IMR-90 (cell line): Measurements from ENCODE around the gene PCBD1. TPM values are rescaled to one million over a fixed set of nuclear protein-coding genes. Genes with fewer than 3 reads are reported as not detected.

ENCODE experiments used
- ATAC-seq: fragments of 200-7000 bp; cut with Tn5 transposase; 2 replicates; pipeline ENCODE4 v1.9.1; 2020; ENCODE audit warnings: low read depth, mild to moderate bottlenecking, moderate library complexity
- BruUV-seq: library from RNA; stranded (reverse); fragments of 400-500 nt; replicated peaks from 2 replicates; lab custom pipeline; 2021; lab: Mats Ljungman, UMichigan
- CTCF ChIA-PET: fragments of 300-600 bp; formaldehyde crosslinking; extraction: SDS; loops from one replicate; lab custom pipeline; 2021; ENCODE audit warnings: antibody characterized with exemption; lab: Yijun Ruan, JAX
- POLR2A ChIA-PET: fragments of 300-600 bp; sonication (Branson Sonifier 250); formaldehyde crosslinking; loops from one replicate; lab custom pipeline; 2022; ENCODE audit warnings: antibody characterized with exemption; ENCODE audit not compliant: unreplicated experiment; lab: Charles Lee
- DNase-seq: peaks from one replicate; pipeline ENCODE4 v3.0.0; 2013
- H2AFZ ChIP-seq: replicated peaks from 2 replicates; pipeline ENCODE3; 2013; ENCODE audit warnings: low read length, mild to moderate bottlenecking; ENCODE audit not compliant: poor library complexity
- H2AK5ac ChIP-seq: 2 replicates; pipeline ENCODE4 v1.6.1; 2013; ENCODE audit warnings: low read depth, low read length, inconsistent platforms
- H2AK9ac ChIP-seq: replicated peaks from 2 replicates; pipeline ENCODE3; 2013; ENCODE audit warnings: mild to moderate bottlenecking, low read depth, low read length, moderate library complexity; ENCODE audit not compliant: poor library complexity
- H2BK120ac ChIP-seq: 2 replicates; pipeline ENCODE4 v1.6.1; 2013; ENCODE audit warnings: low read depth, low read length, inconsistent platforms
- H2BK15ac ChIP-seq: 3 replicates; pipeline ENCODE4 v1.6.1; 2013; ENCODE audit warnings: low read depth, low read length, inconsistent platforms
- H2BK20ac ChIP-seq: 2 replicates; pipeline ENCODE4 v1.6.1; 2013; ENCODE audit warnings: low read depth, mild to moderate bottlenecking, inconsistent platforms, low read length, moderate library complexity
- H2BK5ac ChIP-seq: 2 replicates; pipeline ENCODE4 v1.6.1; 2013; ENCODE audit warnings: mild to moderate bottlenecking, low read depth, low read length, inconsistent platforms; ENCODE audit not compliant: poor library complexity, severe bottlenecking
- H3K14ac ChIP-seq: replicated peaks from 2 replicates; pipeline ENCODE4 v1.6.1; 2013; ENCODE audit warnings: low read depth, low read length, inconsistent platforms
- H3K18ac ChIP-seq: 2 replicates; pipeline ENCODE4 v1.6.1; 2013; ENCODE audit warnings: low read depth, low read length, control low read depth
- H3K23ac ChIP-seq: 2 replicates; pipeline ENCODE4 v1.6.1; 2013; ENCODE audit warnings: low read depth, low read length, inconsistent platforms
- H3K27ac ChIP-seq: 2 replicates; pipeline ENCODE4 v1.5.1; 2013; ENCODE audit warnings: mild to moderate bottlenecking, control low read depth, low read length; ENCODE audit not compliant: insufficient read depth
- H3K27me3 ChIP-seq: 2 replicates; pipeline ENCODE4 v1.6.1; 2013; ENCODE audit warnings: low read length; ENCODE audit not compliant: control insufficient read depth, insufficient read depth
- H3K36me3 ChIP-seq: 2 replicates; pipeline ENCODE4 v1.6.1; 2013; ENCODE audit warnings: low read length, mixed read lengths; ENCODE audit not compliant: control insufficient read depth, insufficient read depth
- H3K4ac ChIP-seq: 2 replicates; pipeline ENCODE4 v1.6.1; 2013; ENCODE audit warnings: low read depth, low read length, inconsistent platforms
- H3K4me1 ChIP-seq: 2 replicates; pipeline ENCODE4 v1.6.1; 2013; ENCODE audit warnings: low read length, mixed read lengths; ENCODE audit not compliant: control insufficient read depth, insufficient read depth
- H3K4me2 ChIP-seq: 2 replicates; pipeline ENCODE4 v1.6.1; 2013; ENCODE audit warnings: low read depth, mild to moderate bottlenecking, control low read depth, low read length, moderate library complexity
- H3K4me3 ChIP-seq: 2 replicates; pipeline ENCODE4 v1.5.1; 2013; ENCODE audit warnings: low read depth, mild to moderate bottlenecking, control low read depth, low read length, moderate library complexity; ENCODE audit not compliant: insufficient read depth
- H3K56ac ChIP-seq: 2 replicates; pipeline ENCODE4 v1.6.1; 2013; ENCODE audit warnings: low read length, inconsistent platforms; ENCODE audit not compliant: insufficient read depth; ENCODE audit errors: extremely low read depth
- H3K79me1 ChIP-seq, 2 experiments: 2 replicates each; pipeline ENCODE4 v1.6.1; 2013; ENCODE audit warnings: low read length in 2 of 2, inconsistent platforms in 1 of 2, low read depth in 1 of 2
- H3K9ac ChIP-seq: 2 replicates; pipeline ENCODE4 v1.6.1; 2013; ENCODE audit warnings: low read depth, low read length, control low read depth
- H3K9me1 ChIP-seq: 2 replicates; pipeline ENCODE4 v1.6.1; 2013; ENCODE audit warnings: low read length, inconsistent platforms; ENCODE audit not compliant: insufficient read depth
- H3K9me3 ChIP-seq: 2 replicates; pipeline ENCODE4 v1.6.1; 2013; ENCODE audit warnings: low read length; ENCODE audit not compliant: control insufficient read depth, insufficient read depth
- H4K20me1 ChIP-seq: 2 replicates; pipeline ENCODE4 v1.6.1; 2013; ENCODE audit warnings: low read length, inconsistent platforms; ENCODE audit not compliant: insufficient read depth
- H4K5ac ChIP-seq: 2 replicates; pipeline ENCODE4 v1.6.1; 2013; ENCODE audit warnings: mild to moderate bottlenecking, low read depth, low read length, control low read depth
- H4K8ac ChIP-seq, 2 experiments: 2 replicates each; pipeline ENCODE4 v1.6.1; 2013; ENCODE audit warnings: low read depth in 2 of 2, low read length in 2 of 2, control low read depth in 1 of 2, inconsistent platforms in 1 of 2
- H4K91ac ChIP-seq: 2 replicates; pipeline ENCODE4 v1.6.1; 2013; ENCODE audit warnings: low read depth, low read length, inconsistent platforms; ENCODE audit not compliant: insufficient read depth
- BHLHE40 ChIP-seq: fragments of 150-350 bp; IDR thresholded peaks from 2 replicates; pipeline ENCODE4 v1.6.1; 2016; ENCODE audit warnings: mild to moderate bottlenecking, low read depth, low read length
- CEBPB ChIP-seq: IDR thresholded peaks from 2 replicates; pipeline ENCODE4 v1.6.1; 2012; ENCODE audit warnings: low read depth, low read length, improper control_type of control experiment
- MXI1 ChIP-seq: IDR thresholded peaks from 2 replicates; pipeline ENCODE4 v1.6.1; 2012; ENCODE audit warnings: low read depth, mild to moderate bottlenecking, low read length, moderate library complexity, borderline replicate concordance
- RAD21 ChIP-seq: IDR thresholded peaks from 2 replicates; pipeline ENCODE4 v1.6.1; 2012; ENCODE audit warnings: low read length, improper control_type of control experiment
- RCOR1 ChIP-seq: IDR thresholded peaks from 2 replicates; pipeline ENCODE4 v1.6.1; 2012; ENCODE audit warnings: mild to moderate bottlenecking, low read length, improper control_type of control experiment; ENCODE audit not compliant: insufficient replicate concordance
- WGBS, 2 experiments: methylation state at CpG; one replicate each; pipeline versions ENCODE4 v1.1.5 to v1.1.7; 2013; ENCODE audit warnings: missing lambda C conversion rate in 2 of 2; ENCODE audit not compliant: insufficient read length in 1 of 2; ENCODE audit errors: extremely low coverage in 2 of 2; 5-methylcytosine and 5-hydroxymethylcytosine counted together
- dilution Hi-C: fragments of 300-500 bp; cut with HindIII; formaldehyde crosslinking; loops from one replicate; pipeline ENCODE4 v1.14.3; 2018; ENCODE audit warnings: low sequenced_read_pairs; ENCODE audit not compliant: unreplicated experiment
- in situ Hi-C: fragments of 300-500 bp; cut with MboI; formaldehyde crosslinking; loops from 3 replicates; pipeline ENCODE4 v1.14.3; 2019; ENCODE audit warnings: low sequenced_read_pairs, inconsistent platforms, mixed read lengths
- intact Hi-C: fragments of 100-400 bp; cut with micrococcal nuclease; formaldehyde crosslinking; loops from 2 replicates; pipeline ENCODE4 v1.10.0; 2022
- polyA plus RNA-seq, 3 experiments: library from polyadenylated mRNA; depleted of rRNA; stranded (reverse); fragments of >200 nt; gene quantifications; 2 replicates each; pipeline ENCODE4 v1.2.3, GENCODE V29; 2012; ENCODE audit warnings: low replicate concordance in 1 of 3
- total RNA-seq: library from RNA; depleted of rRNA; stranded (reverse); fragments of >200 nt; gene quantifications from 2 replicates; pipeline ENCODE4 v1.2.3, GENCODE V29; 2012

Gene PCBD1
- total and polyA plus RNA-seq, 2 of the 4 experiments (the other 2 are of a cell fraction): 15.8 to 31.6 TPM

- H3K9ac ChIP-seq: no peak overlapping the region
- no peak overlapping the region for H2AK9ac ChIP-seq
- no peak overlapping the region for H4K91ac ChIP-seq
- H3K4me1 ChIP-seq: no peaks in the 10 kb centered on the region
- no TSS peak for BruUV-seq
- no peaks in the 10 kb centered on the region for H3K27me3 ChIP-seq
- dilution Hi-C loops: no loop called here
- H3K14ac ChIP-seq: no peak overlapping the region
- no peaks in the 10 kb centered on the region for H3K79me1 ChIP-seq
- CTCF ChIA-PET: no interaction called here
- no peak overlapping the region for H4K8ac ChIP-seq
- H2BK15ac ChIP-seq: no peak overlapping the region
- no peak overlapping the region for H3K18ac ChIP-seq
- no peak overlapping the region for H2AK5ac ChIP-seq
- no peak overlapping the region for H4K5ac ChIP-seq
- H2BK5ac ChIP-seq: no peak overlapping the region
- TF ChIP-seq RAD21 (no peak), MXI1 (no peak), CEBPB (no peak), RCOR1 (no peak), BHLHE40 (no peak)
- no peak overlapping the region for H3K56ac ChIP-seq
- no peak overlapping the region for H2BK120ac ChIP-seq
- intact Hi-C loops: no loop called here
- no peak overlapping the region for H3K27ac ChIP-seq
- no peak overlapping the region for H3K4ac ChIP-seq
- POLR2A ChIA-PET: interaction anchor here (0.6 kb wide), 1 partner anchor 36 kb away, joined by 4 read pairs; no protein-coding TSS in a partner anchor
- H4K20me1 ChIP-seq: no peaks in the 10 kb centered on the region; the same call in 1 of the 2 replicates
- DNase-seq (no peak), ATAC-seq (no peak)
- H2AFZ ChIP-seq: no peak overlapping the region
- no peak overlapping the region for H3K23ac ChIP-seq
- H3K9me3 ChIP-seq: no peaks in the 10 kb centered on the region
- in situ Hi-C loops: no loop called here
- H2BK20ac ChIP-seq: no peak overlapping the region
- 100% methylated on average over 4 of the region's 7 CpGs; no CpG with 5 or more reads in 1 of the 2 experiments for WGBS, 2 experiments
- H3K36me3 ChIP-seq: peaks cover 37% of the 10 kb centered on the region
- no peaks in the 10 kb centered on the region for H3K9me1 ChIP-seq
- no peak overlapping the region for H3K4me2 ChIP-seq
- H3K4me3 ChIP-seq: no peak overlapping the region
Observed at GRCh38 chr10:70872291-70872690, 16.1 kb downstream of the PCBD1 start.
